GM13977 (cell line): ENCODE data around the gene BCL11A.

Source experiments
- DNase-seq: peaks from one replicate; pipeline ENCODE4 v3.0.0; 2012; ENCODE audit warnings: low spot score
- CTCF ChIP-seq: IDR thresholded peaks from 2 replicates; pipeline ENCODE4 v1.5.1; 2012; ENCODE audit warnings: mild to moderate bottlenecking, control low read depth; ENCODE audit not compliant: insufficient read depth; ENCODE audit errors: extremely low read depth, missing control alignments
- in situ Hi-C: fragments of 300-500 bp; cut with MboI; formaldehyde crosslinking; loops from one replicate; pipeline ENCODE4 v1.12.0; 2022; ENCODE audit warnings: low sequenced_read_pairs, low pct_unique_long_range_greater_than_20kb, mixed read lengths, inconsistent platforms; ENCODE audit not compliant: unreplicated experiment

Gene BCL11A

GRCh38 chr2:60508339-60508917 lies 45.0 kb downstream of the BCL11A start:
- no peak for DNase-seq
- TF ChIP-seq CTCF, result no peak
- in situ Hi-C loops, result no loop called here

GRCh38 chr2:60507211-60507965 lies 46.1 kb downstream of the BCL11A start:
- in situ Hi-C loops, result no loop called here
- no peak for DNase-seq
- TF ChIP-seq CTCF, result no peak

GRCh38 chr2:60505880-60506260 lies 47.6 kb downstream of the BCL11A start:
- no peak for TF ChIP-seq CTCF

GRCh38 chr2:60505240-60505879 lies 48.1 kb downstream of the BCL11A start:
- no peak for DNase-seq
- in situ Hi-C loops, result no loop called here
- no peak for TF ChIP-seq CTCF

More at GRCh38 chr2:60505880-60506260, 47.6 kb downstream of the BCL11A start:
- in situ Hi-C loops, result no loop called here
- DNase-seq, result no peak

GRCh38 chr2:60504049-60504448 lies 49.4 kb downstream of the BCL11A start:
- in situ Hi-C loops, result no loop called here
- TF ChIP-seq CTCF, result peak; percentile 40
- DNase-seq, result no peak

GRCh38 chr2:60502144-60502543 lies 51.3 kb downstream of the BCL11A start:
- no peak for TF ChIP-seq CTCF
- in situ Hi-C loops, result no loop called here
- DNase-seq, result no peak
